ENCODE results near the gene MYO1D.

Gene MYO1D

GRCh38 chr17:32854207-32854606 lies 22.7 kb downstream of the MYO1D start:
- DNase-seq = no peak

GRCh38 chr17:32852811-32853210 lies 24.1 kb downstream of the MYO1D start:
- no peak for DNase-seq

- no peak for DNase-seq
Observed at GRCh38 chr17:32849879-32850278, 27.0 kb downstream of the MYO1D start.

GRCh38 chr17:32847977-32848376 lies 28.9 kb downstream of the MYO1D start:
- DNase-seq = no peak

GRCh38 chr17:32846143-32846542 lies 30.8 kb downstream of the MYO1D start:
- DNase-seq = no peak

- DNase-seq = no peak
Observed at GRCh38 chr17:32840241-32840640, 36.7 kb downstream of the MYO1D start.

GRCh38 chr17:32836527-32836926 lies 40.4 kb downstream of the MYO1D start:
- no peak for DNase-seq

- no peak for DNase-seq
Observed at GRCh38 chr17:32835291-32835761, 41.6 kb downstream of the MYO1D start.

GRCh38 chr17:32834104-32834503 lies 42.8 kb downstream of the MYO1D start:
- no peak for DNase-seq

- no peak for DNase-seq
Observed at GRCh38 chr17:32833526-32833925, 43.4 kb downstream of the MYO1D start.

- DNase-seq = no peak
Observed at GRCh38 chr17:32833076-32833475, 43.8 kb downstream of the MYO1D start.

GRCh38 chr17:32831627-32832243 lies 45.2 kb downstream of the MYO1D start:
- no peak for DNase-seq

GRCh38 chr17:32831223-32831622 lies 45.7 kb downstream of the MYO1D start:
- no peak for DNase-seq

GRCh38 chr17:32828822-32829221 lies 48.1 kb downstream of the MYO1D start:
- no peak for DNase-seq

GRCh38 chr17:32827227-32827626 lies 49.7 kb downstream of the MYO1D start:
- DNase-seq = no peak

- no peak for DNase-seq
Observed at GRCh38 chr17:32826076-32826475, 50.8 kb downstream of the MYO1D start.

GRCh38 chr17:32824334-32824733 lies 52.6 kb downstream of the MYO1D start:
- no peak for DNase-seq

GRCh38 chr17:32822996-32823395 lies 53.9 kb downstream of the MYO1D start:
- DNase-seq = no peak

- DNase-seq = peak; percentile 32
Observed at GRCh38 chr17:32821987-32822934, 54.7 kb downstream of the MYO1D start.

GRCh38 chr17:32820440-32820839 lies 56.5 kb downstream of the MYO1D start:
- no peak for DNase-seq

GRCh38 chr17:32819787-32820186 lies 57.1 kb downstream of the MYO1D start:
- DNase-seq = no peak

GRCh38 chr17:32819035-32819434 lies 57.9 kb downstream of the MYO1D start:
- no peak for DNase-seq

- DNase-seq = no peak
Observed at GRCh38 chr17:32815460-32815859, 61.5 kb downstream of the MYO1D start.

- DNase-seq = no peak
Observed at GRCh38 chr17:32814836-32815235, 62.1 kb downstream of the MYO1D start.
